Measurements from ENCODE around the gene YJU2. TPM values are rescaled to one million over a fixed set of nuclear protein-coding genes. Genes with fewer than 3 reads are reported as not detected.

YJU2 gene
- total RNA-seq, 4 donors from 2014 or later, result 18.5 to 33.0 (median 23.2) TPM

DNA sequence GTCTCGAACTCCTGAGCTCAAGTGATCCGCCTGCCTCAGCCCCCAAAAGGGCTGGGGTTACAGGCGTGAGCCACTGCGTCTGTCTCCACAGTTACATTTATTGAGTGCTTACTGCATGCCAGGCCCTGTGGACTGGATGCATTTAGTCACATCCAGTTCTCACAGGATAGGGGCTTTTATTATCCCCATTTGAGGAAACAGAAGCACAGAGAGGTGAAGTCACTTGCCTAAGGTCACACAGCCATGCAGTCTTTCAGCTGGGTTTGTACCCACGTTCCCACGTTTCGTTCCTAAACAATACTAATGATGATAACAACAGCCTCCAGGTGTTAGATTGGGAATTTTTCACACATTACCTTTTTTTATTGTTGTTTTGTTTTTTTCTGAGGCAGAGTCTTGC is 26.7 kb upstream of the YJU2 start:
- no peaks in the 10 kb centered on the region for H3K36me3 ChIP-seq
- no peaks in the 10 kb centered on the region for H3K4me1 ChIP-seq
- TF ChIP-seq POLR2A (IDR thresholded peaks at IDR 0.05), result no peak
- TF ChIP-seq, protein P1, sequence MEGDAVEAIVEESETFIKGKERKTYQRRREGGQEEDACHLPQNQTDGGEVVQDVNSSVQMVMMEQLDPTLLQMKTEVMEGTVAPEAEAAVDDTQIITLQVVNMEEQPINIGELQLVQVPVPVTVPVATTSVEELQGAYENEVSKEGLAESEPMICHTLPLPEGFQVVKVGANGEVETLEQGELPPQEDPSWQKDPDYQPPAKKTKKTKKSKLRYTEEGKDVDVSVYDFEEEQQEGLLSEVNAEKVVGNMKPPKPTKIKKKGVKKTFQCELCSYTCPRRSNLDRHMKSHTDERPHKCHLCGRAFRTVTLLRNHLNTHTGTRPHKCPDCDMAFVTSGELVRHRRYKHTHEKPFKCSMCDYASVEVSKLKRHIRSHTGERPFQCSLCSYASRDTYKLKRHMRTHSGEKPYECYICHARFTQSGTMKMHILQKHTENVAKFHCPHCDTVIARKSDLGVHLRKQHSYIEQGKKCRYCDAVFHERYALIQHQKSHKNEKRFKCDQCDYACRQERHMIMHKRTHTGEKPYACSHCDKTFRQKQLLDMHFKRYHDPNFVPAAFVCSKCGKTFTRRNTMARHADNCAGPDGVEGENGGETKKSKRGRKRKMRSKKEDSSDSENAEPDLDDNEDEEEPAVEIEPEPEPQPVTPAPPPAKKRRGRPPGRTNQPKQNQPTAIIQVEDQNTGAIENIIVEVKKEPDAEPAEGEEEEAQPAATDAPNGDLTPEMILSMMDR (IDR thresholded peaks at IDR 0.05), result no peak
- 79 to 94% methylated on average over 7 of the region's 7 CpGs for WGBS, 2 donors
- H3K9me3 ChIP-seq, result no peaks in the 10 kb centered on the region
- intact Hi-C loops (cut with DNase I), result no loop called here
- no peaks in the 10 kb centered on the region for H3K27me3 ChIP-seq
- H3K4me3 ChIP-seq, result no peak overlapping the region
- DNase-seq, result no peak
- no peak overlapping the region for H3K27ac ChIP-seq

DNA sequence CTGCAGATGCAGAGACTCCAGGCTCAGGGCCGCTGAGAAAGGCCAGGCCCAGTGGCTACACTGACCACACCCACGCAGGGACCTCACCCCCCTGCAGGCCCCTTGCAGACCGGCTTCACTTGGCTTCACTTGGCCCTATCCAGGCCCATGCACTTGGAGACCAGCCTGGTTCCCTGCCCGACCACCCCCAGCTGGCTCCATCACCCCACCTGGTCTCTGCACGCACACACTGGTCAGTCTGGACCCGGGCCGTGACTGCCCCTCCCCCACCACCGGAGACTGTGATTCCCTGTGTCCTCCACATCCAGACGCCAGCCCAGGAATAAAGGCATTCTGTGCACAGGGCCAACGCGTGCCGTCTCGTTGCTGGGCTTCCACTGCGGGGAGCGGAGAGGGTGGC is 22.4 kb upstream of the YJU2 start:
- 64 to 77% methylated on average over 9 to 11 of the region's 15 CpGs for WGBS, 2 donors
- DNase-seq, result no peak
- Histone ChIP-seq H3K27me3 (peaks cover 0 to 24% (median under 1%) of the 10 kb centered on the region in 4 donors), H3K27ac (no peak overlapping the region), H3K36me3 (no peaks in the 10 kb centered on the region), H3K4me3 (no peak overlapping the region), H3K9me3 (no peaks in the 10 kb centered on the region), H3K4me1 (peaks cover 0 to 6% (median 0%) of the 10 kb centered on the region in 3 donors)
- TF ChIP-seq, protein P1 (IDR thresholded peaks at IDR 0.05), result no peak
- TF ChIP-seq POLR2A (IDR thresholded peaks at IDR 0.05), result no peak
- intact Hi-C loops (cut with DNase I), result no loop called here

DNA sequence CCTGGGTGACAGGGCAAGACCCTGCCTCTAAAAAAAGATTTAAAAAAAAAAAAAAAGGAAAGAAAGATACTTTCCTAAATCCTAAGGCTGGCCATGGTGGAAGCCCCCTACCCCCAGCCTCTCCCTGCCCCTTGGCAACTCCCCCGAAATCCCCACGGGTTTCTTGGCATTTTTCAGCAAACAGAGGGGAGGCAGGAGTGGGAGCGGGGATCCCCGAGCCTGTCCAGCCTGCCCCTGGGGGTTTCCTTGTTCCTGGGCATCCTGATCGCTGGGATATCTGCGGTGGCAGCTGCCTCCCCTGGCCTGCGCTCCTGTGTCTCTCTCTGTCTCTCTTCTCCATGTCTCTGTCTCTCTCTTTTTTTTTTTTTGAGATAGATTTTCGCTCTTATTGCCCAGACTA is 21.0 kb upstream of the YJU2 start:
- TF ChIP-seq, protein P1 (IDR thresholded peaks at IDR 0.05), result no peak
- no peak for TF ChIP-seq POLR2A (IDR thresholded peaks at IDR 0.05)
- peaks cover 0 to 8% (median 0%) of the 10 kb centered on the region in 3 donors for H3K4me1 ChIP-seq
- H3K27ac ChIP-seq, result no peak overlapping the region
- H3K4me3 ChIP-seq, result no peak overlapping the region
- no peak for DNase-seq
- no peaks in the 10 kb centered on the region for H3K36me3 ChIP-seq
- H3K9me3 ChIP-seq, result no peaks in the 10 kb centered on the region
- peaks cover 0 to 38% (median 1%) of the 10 kb centered on the region in 4 donors for H3K27me3 ChIP-seq
- intact Hi-C loops (cut with DNase I), result no loop called here
- 59 to 72% methylated on average over 8 of the region's 8 CpGs for WGBS, 2 donors

DNA sequence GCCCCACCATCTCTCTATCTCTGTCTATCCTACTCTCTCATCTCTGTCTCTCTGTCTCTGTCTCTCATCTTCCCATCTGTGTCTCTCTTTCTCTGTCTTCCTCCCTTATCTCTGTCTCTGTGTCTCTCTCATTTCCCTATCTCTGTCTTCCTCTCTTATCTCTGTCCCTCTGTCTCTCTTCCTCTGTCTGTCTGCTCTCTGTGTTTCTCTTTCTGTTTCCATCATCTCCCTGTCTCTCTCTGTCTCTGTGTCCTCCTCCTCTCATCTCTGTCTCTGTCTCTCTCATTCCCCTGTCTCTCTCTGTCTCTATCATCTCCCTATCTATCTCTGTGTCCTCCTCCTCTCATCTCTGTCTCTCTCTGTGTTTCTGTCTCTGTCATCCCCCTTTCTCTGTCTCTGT is 19.1 kb upstream of the YJU2 start:
- Histone ChIP-seq H3K36me3 (no peaks in the 10 kb centered on the region), H3K27me3 (peaks cover 0 to 57% (median 1%) of the 10 kb centered on the region in 4 donors), H3K27ac (no peak overlapping the region), H3K4me3 (no peak overlapping the region), H3K9me3 (no peaks in the 10 kb centered on the region), H3K4me1 (peaks cover 0 to 8% (median 0%) of the 10 kb centered on the region in 3 donors)
- TF ChIP-seq, protein P1 (IDR thresholded peaks at IDR 0.05), result no peak
- no peak for TF ChIP-seq POLR2A (IDR thresholded peaks at IDR 0.05)
- DNase-seq, result no peak
- intact Hi-C loops (cut with DNase I), result no loop called here

DNA sequence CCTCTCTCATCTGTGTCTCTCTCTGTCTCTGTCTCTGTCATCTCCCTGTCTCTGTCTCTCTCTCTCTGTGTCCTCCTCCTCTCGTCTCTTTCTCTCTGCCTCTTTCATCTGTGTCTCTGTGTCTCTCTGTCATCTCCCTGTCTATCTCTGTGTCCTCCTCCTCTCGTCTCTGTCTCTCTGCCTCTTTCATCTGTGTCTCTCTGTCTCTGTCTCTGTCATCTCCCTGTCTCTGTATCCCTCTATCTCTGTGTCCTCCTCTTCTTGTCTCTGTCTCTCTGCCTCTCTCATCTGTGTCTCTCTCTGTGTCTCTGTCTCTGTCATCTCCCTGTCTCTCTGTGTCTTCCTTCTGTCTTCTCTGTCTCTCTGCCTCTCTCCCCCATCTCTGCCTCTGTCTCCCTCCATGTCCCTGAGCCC is 18.1 kb upstream of the YJU2 start:
- H3K27ac ChIP-seq, result no peak overlapping the region
- peaks cover 0 to 11% (median 0%) of the 10 kb centered on the region in 3 donors for H3K4me1 ChIP-seq
- peaks cover 0 to 67% (median 1%) of the 10 kb centered on the region in 4 donors for H3K27me3 ChIP-seq
- 40 to 47% methylated on average over 2 of the region's 2 CpGs for WGBS, 2 donors
- DNase-seq, result no peak
- no peaks in the 10 kb centered on the region for H3K36me3 ChIP-seq
- TF ChIP-seq POLR2A (IDR thresholded peaks at IDR 0.05), result no peak
- TF ChIP-seq, protein P1 (IDR thresholded peaks at IDR 0.05), result no peak
- intact Hi-C loops (cut with DNase I), result no loop called here
- H3K4me3 ChIP-seq, result no peak overlapping the region
- no peaks in the 10 kb centered on the region for H3K9me3 ChIP-seq
